SKM-1 treated with dmso at 0.1 percent for 144 hours (cell line): ENCODE measurements around the gene MERTK.

ENCODE experiments used
- DNase-seq: peaks from one replicate; lab custom pipeline; 2025; ENCODE audit not compliant: unreplicated experiment; lab: John Stamatoyannopoulos, UW

MERTK gene

GRCh38 chr2:112006076-112006410, 107.6 kb downstream of the MERTK start:
- DNase-seq, result no peak

- no peak for DNase-seq
Measured at GRCh38 chr2:112007493-112007892, 109.1 kb downstream of the MERTK start.

GRCh38 chr2:112008910-112009485, 110.6 kb downstream of the MERTK start:
- DNase-seq, result no peak

DNA sequence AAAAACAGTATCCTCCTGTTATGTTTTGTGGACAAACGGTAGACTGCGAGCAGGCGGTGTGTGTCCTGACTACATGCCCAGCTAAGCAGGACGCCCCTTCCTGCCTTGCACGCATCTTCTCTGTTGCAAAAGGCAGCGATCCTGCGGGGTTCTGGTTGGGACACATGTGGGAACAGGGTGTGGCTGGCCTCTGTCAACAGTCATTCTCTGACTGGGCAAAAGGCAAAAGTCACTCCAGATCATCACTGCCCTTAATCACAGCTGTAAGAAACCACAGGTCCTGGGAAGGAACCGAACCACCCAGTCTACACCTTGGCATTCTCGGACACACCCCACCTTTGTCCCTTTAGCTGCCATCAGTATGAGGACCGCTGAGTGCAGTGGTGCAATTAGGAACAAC, 112.3 kb downstream of the MERTK start:
- no peak for DNase-seq

GRCh38 chr2:112012556-112012955, 114.1 kb downstream of the MERTK start:
- no peak for DNase-seq

- no peak for DNase-seq
Measured at GRCh38 chr2:112018846-112019245, 120.4 kb downstream of the MERTK start.

DNA sequence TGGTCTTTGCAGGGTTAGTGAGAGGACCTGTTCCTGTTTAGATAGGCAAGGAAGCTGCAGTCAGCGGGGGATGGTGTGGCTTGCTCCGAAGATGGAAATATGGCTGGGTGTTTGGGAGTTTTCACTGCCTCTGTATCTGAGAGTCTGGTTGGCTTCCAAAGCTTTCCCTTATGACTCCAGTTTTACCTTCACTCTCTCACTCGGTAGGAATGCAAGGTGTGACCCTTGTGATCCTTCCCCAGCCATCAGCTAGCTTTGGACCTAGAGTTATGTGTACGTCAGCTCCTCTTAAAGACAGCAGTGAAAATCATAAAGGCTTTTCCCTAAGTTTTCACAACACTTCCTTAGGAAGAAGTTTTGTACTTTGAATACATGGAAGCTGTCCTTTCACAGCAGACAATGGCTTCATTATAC, 121.2 kb downstream of the MERTK start:
- DNase-seq, result no peak

- no peak for DNase-seq
Measured at GRCh38 chr2:112020561-112020960, 122.2 kb downstream of the MERTK start.

- no peak for DNase-seq
Measured at GRCh38 chr2:112021290-112021689, 122.9 kb downstream of the MERTK start.

GRCh38 chr2:112021781-112022231, 123.4 kb downstream of the MERTK start:
- DNase-seq, result no peak

DNA sequence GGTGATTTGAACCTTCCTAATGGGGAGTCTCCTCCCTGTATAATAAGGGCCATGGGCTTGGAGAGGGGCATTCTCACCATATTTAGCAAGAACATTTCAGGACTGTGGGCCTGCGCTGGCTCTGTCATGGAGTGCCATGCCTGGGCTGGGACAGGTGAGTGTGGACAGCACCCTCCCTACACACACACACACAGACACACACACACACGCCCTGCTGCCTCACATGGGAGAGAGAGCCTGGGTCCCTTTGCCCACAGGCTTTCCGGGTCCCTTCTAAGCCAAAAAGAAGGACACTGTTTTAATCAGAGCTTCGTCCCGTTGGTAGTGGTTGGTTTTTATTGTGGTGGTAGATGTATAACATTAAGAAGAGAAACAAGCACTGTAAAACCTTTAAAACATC, 125.3 kb downstream of the MERTK start:
- no peak for DNase-seq

DNA sequence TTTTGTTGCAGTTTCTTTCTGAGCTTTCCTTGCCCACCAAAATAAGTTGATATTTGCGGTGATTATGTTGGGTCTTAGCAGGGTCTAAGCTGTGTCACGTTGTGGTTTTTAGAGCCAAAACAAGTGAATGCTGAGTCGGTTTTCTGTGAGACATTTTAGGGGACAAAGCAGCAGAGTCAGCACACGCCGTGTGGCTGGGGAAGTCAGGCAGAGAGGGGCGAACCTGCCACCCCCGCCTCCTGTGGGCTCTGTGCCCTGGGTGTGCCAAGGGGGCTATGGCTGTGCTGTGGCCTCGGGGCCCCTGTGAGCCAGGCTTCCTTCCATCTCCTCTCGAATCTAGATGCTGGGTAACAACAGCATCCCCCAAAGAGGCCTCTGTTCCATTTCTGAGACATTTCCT, 125.8 kb downstream of the MERTK start:
- no peak for DNase-seq

DNA sequence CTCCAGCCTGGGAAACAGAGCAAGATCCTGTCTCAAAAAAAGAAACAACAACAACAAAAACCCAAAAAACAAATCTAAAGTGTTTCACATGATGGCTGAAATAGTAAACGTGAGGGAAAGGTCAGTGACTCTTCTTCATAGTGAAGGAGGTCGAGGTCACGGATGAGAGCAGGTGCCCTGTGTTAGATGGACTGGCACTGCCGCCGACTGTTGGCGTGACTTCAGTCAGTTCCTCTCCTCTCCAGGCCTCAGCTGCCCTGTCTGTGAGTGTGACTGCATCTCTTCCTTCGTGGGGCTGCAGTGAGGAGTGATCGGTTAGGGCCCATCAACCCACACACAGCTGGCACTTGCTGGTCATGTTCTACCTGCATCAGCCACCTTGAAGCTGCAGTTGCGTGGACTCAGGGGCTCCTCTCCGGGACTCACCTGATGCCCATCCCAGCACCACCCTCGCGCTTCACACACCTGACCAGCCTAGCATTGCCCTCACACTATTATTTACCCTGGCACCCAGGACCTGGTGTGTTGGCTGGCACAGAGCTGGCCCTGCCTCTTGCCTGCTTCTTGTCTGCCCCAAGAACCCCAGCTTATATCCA, 126.6 kb downstream of the MERTK start:
- DNase-seq, result no peak

GRCh38 chr2:112026509-112026908, 128.1 kb downstream of the MERTK start:
- no peak for DNase-seq

DNA sequence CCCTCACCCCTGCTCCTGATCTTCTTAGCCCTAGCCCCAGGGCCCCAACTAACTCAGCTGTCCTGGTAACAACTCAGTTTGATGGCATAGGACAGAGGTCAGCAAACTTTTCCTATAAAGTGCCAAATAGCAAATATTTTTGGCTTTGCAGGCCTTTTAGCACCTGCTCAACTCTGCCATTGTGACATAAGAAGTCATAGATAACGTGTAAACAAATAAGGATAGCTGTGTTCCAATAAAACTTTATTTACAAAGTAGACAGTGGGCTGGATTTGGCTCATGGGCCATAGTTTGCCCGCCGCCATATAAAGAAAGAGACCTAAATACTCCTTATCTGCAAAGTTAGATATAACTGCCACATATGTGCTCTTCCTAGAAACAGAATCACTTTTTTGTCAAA, 129.4 kb downstream of the MERTK start:
- no peak for DNase-seq

- DNase-seq, result no peak
Measured at GRCh38 chr2:112029164-112029563, 130.8 kb downstream of the MERTK start.

DNA sequence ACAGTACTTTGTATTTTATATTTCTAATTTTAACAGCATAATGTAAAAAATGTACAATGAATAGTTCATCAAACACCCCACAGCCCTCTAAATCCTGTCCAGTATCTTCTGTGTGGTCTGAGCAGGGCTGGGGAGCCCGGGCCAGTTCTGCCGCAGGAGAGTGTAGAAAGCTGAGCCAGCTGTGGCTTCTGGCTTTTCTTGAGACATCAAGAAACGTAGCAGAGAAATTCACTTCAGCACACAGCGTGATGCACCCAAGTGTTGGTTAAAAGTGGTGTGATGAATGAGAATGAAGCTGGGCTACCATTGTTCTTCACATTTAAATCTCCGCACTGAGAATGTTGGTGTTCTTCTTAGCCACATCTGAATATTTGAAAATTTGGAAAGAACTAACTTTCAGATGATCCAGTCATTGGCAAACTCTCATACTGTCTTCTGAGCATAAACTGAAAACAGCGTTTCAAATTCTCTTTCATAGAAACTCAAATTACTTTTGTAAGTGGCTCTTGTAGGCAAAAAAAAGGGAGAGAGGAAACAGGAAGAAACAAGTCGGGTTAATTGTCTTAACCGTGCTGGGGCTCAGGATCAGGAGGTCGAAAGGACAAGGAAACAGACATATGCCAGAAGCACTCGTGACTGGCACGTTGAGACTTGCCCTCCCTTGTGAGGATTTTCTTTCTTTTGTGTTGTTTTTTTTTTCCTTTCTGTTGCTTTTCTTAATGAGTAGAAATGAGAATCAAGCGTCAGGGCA, 133.2 kb downstream of the MERTK start:
- DNase-seq, result peak; percentile 35

DNA sequence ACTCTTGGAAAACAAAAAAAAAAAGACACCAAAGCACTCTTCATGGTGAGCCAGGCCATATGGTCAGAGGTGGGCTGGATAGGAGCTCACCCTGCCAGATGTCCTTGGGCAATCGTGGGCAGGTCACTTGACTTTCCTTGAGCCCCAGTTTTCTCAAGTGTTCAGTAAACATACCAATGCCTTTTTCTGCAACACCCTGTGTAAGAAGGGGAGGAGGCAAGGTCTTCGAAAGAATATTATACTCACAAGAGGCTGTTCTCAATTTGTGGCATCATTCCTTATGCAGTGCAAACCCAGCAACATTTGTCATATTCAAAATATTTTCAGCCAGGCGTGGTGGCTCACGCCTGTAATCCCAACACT, 133.8 kb downstream of the MERTK start:
- DNase-seq, result no peak

GRCh38 chr2:112032689-112033465, 134.5 kb downstream of the MERTK start:
- DNase-seq, result peak; percentile 22

DNA sequence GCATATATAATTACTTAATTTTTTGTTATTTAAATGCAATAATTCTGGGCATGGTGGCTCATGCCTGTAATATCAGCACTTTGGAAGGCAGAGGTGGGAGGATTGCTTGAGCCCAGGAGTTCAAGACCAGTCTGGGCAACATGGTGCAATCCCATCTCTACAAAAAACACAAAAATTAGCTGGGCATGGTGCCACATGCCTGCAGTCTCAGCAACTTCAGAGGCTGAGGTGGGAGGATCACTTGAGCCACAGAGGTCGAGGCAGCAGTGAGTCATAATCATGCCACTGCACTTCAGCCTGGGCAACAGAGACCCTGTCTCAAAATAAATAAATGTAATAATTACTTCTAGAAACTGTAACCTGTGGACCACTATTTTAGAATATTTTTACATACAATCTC, 135.2 kb downstream of the MERTK start:
- no peak for DNase-seq

DNA sequence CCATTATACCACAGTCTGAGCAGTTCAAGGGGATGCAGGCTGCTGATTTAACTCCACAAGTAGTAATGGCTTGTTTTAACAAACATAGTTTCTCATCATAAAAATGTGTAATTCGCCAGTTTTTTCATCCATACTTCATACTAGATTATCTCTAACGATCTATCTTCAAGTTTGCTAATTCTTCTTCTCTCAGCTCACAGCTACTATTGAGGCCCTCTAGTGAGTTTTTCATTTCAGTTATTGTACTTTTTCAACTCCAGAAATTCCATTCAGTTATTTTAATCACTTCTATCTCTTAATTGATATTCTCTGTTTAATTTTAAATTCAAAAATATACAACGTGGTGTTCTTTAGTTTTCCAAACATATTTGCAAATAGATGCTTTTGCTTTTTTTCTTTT, 136.5 kb downstream of the MERTK start:
- no peak for DNase-seq

- DNase-seq, result no peak
Measured at GRCh38 chr2:112035786-112036185, 137.4 kb downstream of the MERTK start.
